ENCODE measurements around the gene CHMP4B.

CHMP4B gene

DNA sequence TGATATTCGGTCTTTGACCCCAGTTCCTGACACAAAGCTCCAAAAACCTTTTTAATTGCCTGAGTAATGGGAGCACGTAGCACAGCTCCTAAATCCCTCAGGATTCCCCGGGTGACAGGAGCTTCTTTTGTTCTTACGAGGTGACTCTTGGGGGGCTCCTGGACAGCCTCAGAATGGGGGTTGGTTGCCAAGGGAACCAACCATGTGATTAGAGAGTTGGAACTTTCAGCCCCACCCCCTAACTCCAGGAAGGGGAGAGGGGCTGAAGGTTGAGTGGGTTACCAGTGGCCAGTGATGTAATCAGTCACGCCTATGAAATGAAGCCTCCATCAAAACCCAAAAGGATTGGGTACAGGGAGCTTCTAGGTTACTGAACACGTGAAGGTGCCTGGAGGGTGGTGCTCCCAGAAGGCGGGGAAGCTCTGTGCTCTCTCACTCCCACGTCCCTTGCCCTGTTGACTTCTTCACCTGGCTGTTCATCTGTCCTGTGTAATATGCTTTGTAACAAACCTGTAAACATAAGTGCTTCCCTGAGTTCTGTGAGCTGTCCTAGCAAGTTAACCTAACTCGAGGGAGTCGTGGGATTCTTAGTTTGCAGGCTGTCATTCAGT lies 89.5 kb downstream of the CHMP4B start:
- no peak for DNase-seq (ENCODE audit: low spot score)

- DNase-seq (ENCODE audit: low spot score) = no peak
These were observed 90.0 kb downstream of the CHMP4B start for GRCh38 chr20:33901132-33901523.

DNA sequence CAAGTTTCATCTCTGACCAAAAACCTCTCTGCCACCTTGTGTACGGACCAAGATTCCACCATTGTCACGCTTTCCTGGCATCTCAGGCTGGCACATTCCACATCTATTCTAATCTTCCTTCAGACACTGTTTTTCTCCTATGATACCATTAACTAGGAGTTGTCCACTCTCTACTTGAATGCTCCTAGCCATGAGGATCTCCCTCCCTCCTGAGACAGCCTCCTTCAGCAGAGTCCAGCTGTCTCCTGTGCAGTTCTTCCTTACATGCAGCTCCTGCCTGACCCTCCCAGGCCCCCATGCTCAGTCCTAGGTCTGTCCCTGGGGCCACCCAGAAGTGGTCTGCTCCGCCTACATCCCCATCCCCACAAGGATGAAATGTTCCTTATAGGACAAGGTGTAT lies 90.9 kb downstream of the CHMP4B start:
- no peak for DNase-seq (ENCODE audit: low spot score)
